ENCODE data around the gene ABCA1. TPM values are rescaled to one million over a fixed set of nuclear protein-coding genes. Genes with fewer than 3 reads are reported as not detected.

The ABCA1 gene
- total RNA-seq, 4 donors from 2014 or later = 4.2 to 43.7 (median 21.7) TPM

- H3K27me3 ChIP-seq = no peaks in the 10 kb centered on the region
- H3K27ac ChIP-seq = peak overlapping the region in 1 of 4 donors; percentile 10
- no peak overlapping the region for H3K4me3 ChIP-seq
- peaks cover 0 to 60% (median 0%) of the 10 kb centered on the region in 3 donors for H3K36me3 ChIP-seq
- DNase-seq = no peak
- H3K9me3 ChIP-seq = no peaks in the 10 kb centered on the region
- peaks cover 0 to 9% (median 0%) of the 10 kb centered on the region in 4 donors for H3K4me1 ChIP-seq
- TF ChIP-seq CTCF (IDR thresholded peaks at IDR 0.05) = no peak
- no peak for TF ChIP-seq POLR2A (IDR thresholded peaks at IDR 0.05)
Observed at GRCh38 chr9:104810421-104811339, 117.3 kb downstream of the ABCA1 start.

GRCh38 chr9:104808035-104808614 lies 119.8 kb downstream of the ABCA1 start:
- Histone ChIP-seq H3K27ac (no peak overlapping the region), H3K36me3 (peaks cover 0 to 64% (median 0%) of the 10 kb centered on the region in 3 donors), H3K4me3 (no peak overlapping the region), H3K27me3 (no peaks in the 10 kb centered on the region), H3K9me3 (no peaks in the 10 kb centered on the region), H3K4me1 (peaks cover 0 to 9% (median 0%) of the 10 kb centered on the region in 4 donors)
- TF ChIP-seq CTCF (IDR thresholded peaks at IDR 0.05) (no peak), POLR2A (IDR thresholded peaks at IDR 0.05) (no peak)
- no peak for DNase-seq

GRCh38 chr9:104805441-104805840 lies 122.5 kb downstream of the ABCA1 start:
- no peaks in the 10 kb centered on the region for H3K9me3 ChIP-seq
- H3K4me1 ChIP-seq = no peaks in the 10 kb centered on the region
- no peak for DNase-seq
- no peak for TF ChIP-seq CTCF (IDR thresholded peaks at IDR 0.05)
- no peak for TF ChIP-seq POLR2A (IDR thresholded peaks at IDR 0.05)
- peaks cover 0 to 69% (median 0%) of the 10 kb centered on the region in 3 donors for H3K36me3 ChIP-seq
- no peak overlapping the region for H3K27ac ChIP-seq
- no peak overlapping the region for H3K4me3 ChIP-seq
- H3K27me3 ChIP-seq = no peaks in the 10 kb centered on the region

- H3K27me3 ChIP-seq = no peaks in the 10 kb centered on the region
- no peak overlapping the region for H3K27ac ChIP-seq
- DNase-seq = no peak
- H3K9me3 ChIP-seq = no peaks in the 10 kb centered on the region
- TF ChIP-seq CTCF (IDR thresholded peaks at IDR 0.05) (no peak), POLR2A (IDR thresholded peaks at IDR 0.05) (no peak)
- H3K36me3 ChIP-seq = peaks cover 0 to 82% (median 0%) of the 10 kb centered on the region in 3 donors
- no peaks in the 10 kb centered on the region for H3K4me1 ChIP-seq
- no peak overlapping the region for H3K4me3 ChIP-seq
Observed at GRCh38 chr9:104802906-104803305, 125.0 kb downstream of the ABCA1 start.

GRCh38 chr9:104802110-104802509 lies 125.8 kb downstream of the ABCA1 start:
- DNase-seq = no peak
- no peak overlapping the region for H3K27ac ChIP-seq
- H3K27me3 ChIP-seq = no peaks in the 10 kb centered on the region
- no peaks in the 10 kb centered on the region for H3K4me1 ChIP-seq
- TF ChIP-seq CTCF (IDR thresholded peaks at IDR 0.05) (no peak), POLR2A (IDR thresholded peaks at IDR 0.05) (no peak)
- H3K36me3 ChIP-seq = peaks cover 0 to 86% (median 0%) of the 10 kb centered on the region in 3 donors
- H3K4me3 ChIP-seq = no peak overlapping the region
- no peaks in the 10 kb centered on the region for H3K9me3 ChIP-seq

Data from Peyer's patch (tissue), 4 donors.